ENCODE results near the gene RNU1-3.
"Not testable (repeated sequence)": the region's sequence is repeated elsewhere in the genome, so short reads cannot be mapped to it uniquely, and the experiment has no call there.

DNA sequence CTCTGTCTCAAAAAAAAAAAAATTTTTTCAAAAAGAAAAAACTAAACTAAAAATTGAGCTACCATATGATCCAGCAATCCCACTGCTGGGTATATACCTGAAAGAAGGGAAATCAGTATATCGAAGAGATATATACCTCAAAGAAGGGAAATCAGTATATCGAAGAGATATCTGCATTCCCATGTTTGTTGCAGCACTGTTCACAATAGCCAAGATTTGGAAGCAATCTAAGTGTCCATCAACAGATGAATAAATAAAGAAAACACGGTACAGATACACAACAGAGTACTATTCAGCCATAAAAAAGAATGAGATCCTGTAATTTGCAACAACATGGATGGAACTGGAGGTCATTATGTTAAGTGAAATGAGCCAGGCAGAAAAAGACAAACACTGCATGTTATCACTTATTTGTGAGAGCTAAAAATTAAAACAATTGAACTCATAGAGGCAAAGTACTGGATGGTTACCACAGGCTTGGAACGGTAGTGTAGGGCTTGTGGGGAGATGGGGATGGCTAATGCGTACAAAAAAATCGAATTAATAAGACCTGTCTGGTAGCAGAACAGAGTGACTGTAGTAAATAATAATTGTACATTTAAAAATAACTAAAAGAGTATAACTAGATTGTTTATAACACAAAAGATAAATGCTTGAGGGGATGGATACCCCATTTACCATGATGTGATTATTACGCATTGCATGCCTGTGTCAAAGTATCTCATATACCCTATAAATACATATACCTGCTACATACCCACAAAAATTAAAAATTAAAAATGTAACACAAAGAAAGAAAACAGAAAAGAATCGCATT lies 25.4 kb downstream of the RNU1-3 start:
- not testable (repeated sequence) for TF ChIP-seq CTCF (IDR thresholded peaks at IDR 0.05); EZH2 (IDR thresholded peaks at IDR 0.05; ENCODE audit: borderline replicate concordance, insufficient read depth, low read depth, low read length, poor library complexity, severe bottlenecking)
